Measurements from ENCODE around the gene ST7L. TPM values are rescaled to one million over a fixed set of nuclear protein-coding genes. Genes with fewer than 3 reads are reported as not detected.
A peak's percentile ranks its signal among the peaks of the same experiment; 100 is the strongest.

ST7L gene
- polyA plus RNA-seq, 6 donors from 2014 or later: 10.7 to 22.0 (median 13.5) TPM

- ATAC-seq (ENCODE audit: low read depth in 2 of 2) (no peak), DNase-seq (no peak)
- no peak overlapping the region for H3K4me3 Mint-ChIP-seq
- no peaks in the 10 kb centered on the region for H3K9me3 Mint-ChIP-seq
- H3K27me3 Mint-ChIP-seq: no peaks in the 10 kb centered on the region
- H3K4me1 Mint-ChIP-seq: peaks cover 0 to 4% (median 0%) of the 10 kb centered on the region in 3 donors
- H3K36me3 Mint-ChIP-seq: peaks cover 0 to 5% of the 10 kb centered on the region in 2 donors
- no peak overlapping the region for H3K27ac Mint-ChIP-seq
Observed at GRCh38 chr1:112554411-112554810, 64.5 kb downstream of the ST7L start.

DNA sequence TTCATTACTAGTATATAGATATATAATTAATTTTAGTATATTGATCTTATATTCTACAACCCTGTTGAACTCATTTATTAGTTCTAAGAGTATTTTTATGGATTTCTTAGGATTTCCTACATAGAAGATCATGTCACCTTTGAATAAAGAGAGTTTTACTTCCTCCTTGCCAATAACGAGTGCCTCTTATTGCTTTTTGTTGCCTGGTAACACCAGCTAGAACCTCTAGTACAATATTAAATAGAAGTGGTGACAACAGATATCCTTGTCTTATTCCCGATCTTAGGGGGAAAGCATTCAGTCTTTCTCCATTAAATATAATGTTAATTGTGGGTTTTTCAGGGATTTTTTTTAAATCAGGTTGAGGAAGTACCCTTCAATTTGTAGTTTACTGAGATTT is 69.4 kb downstream of the ST7L start:
- DNase-seq (no peak), ATAC-seq (ENCODE audit: low read depth in 2 of 2) (no peak)
- Mint-ChIP-seq H3K9me3 (no peaks in the 10 kb centered on the region), H3K27me3 (no peaks in the 10 kb centered on the region), H3K27ac (no peak overlapping the region), H3K4me3 (no peak overlapping the region), H3K4me1 (no peaks in the 10 kb centered on the region), H3K36me3 (peaks cover 0 to 5% of the 10 kb centered on the region in 2 donors)

GRCh38 chr1:112548547-112548946 is 70.4 kb downstream of the ST7L start:
- DNase-seq: no peak
- Mint-ChIP-seq H3K4me1 (no peaks in the 10 kb centered on the region), H3K27ac (no peak overlapping the region), H3K9me3 (no peaks in the 10 kb centered on the region), H3K27me3 (no peaks in the 10 kb centered on the region), H3K4me3 (no peak overlapping the region), H3K36me3 (peaks cover 0 to 5% of the 10 kb centered on the region in 2 donors)
- no peak for ATAC-seq (ENCODE audit: low read depth in 2 of 2)

DNA sequence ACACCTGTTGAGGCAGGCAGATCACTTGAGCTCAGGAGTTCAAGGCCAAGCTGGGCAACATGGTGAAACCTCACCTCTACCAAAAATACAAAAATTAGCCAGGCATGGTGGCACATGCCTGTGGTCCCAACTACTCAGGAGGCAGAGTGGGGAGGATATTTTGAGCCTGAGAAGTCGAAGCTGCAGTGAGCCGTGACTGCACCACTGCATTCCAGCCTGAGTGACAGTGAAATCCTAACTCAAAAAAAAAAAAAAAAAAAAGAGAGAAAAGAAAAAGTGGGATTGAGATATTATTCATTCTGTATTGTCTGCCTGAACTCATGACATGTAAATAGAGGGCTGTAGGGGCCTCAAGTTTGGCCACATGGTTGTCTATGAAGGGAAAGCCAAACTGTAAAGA is 72.9 kb downstream of the ST7L start:
- Mint-ChIP-seq H3K4me1 (no peaks in the 10 kb centered on the region), H3K27me3 (no peaks in the 10 kb centered on the region), H3K36me3 (peaks cover 0 to 5% of the 10 kb centered on the region in 2 donors), H3K27ac (no peak overlapping the region), H3K4me3 (no peak overlapping the region), H3K9me3 (no peaks in the 10 kb centered on the region)
- no peak for ATAC-seq (ENCODE audit: low read depth in 2 of 2)
- no peak for DNase-seq

- DNase-seq (no peak), ATAC-seq (ENCODE audit: low read depth in 2 of 2) (no peak)
- no peaks in the 10 kb centered on the region for H3K9me3 Mint-ChIP-seq
- peaks cover 0 to 5% of the 10 kb centered on the region in 2 donors for H3K36me3 Mint-ChIP-seq
- H3K4me3 Mint-ChIP-seq: no peak overlapping the region
- no peaks in the 10 kb centered on the region for H3K4me1 Mint-ChIP-seq
- H3K27me3 Mint-ChIP-seq: no peaks in the 10 kb centered on the region
- no peak overlapping the region for H3K27ac Mint-ChIP-seq
Observed at GRCh38 chr1:112544751-112545150, 74.2 kb downstream of the ST7L start.

DNA sequence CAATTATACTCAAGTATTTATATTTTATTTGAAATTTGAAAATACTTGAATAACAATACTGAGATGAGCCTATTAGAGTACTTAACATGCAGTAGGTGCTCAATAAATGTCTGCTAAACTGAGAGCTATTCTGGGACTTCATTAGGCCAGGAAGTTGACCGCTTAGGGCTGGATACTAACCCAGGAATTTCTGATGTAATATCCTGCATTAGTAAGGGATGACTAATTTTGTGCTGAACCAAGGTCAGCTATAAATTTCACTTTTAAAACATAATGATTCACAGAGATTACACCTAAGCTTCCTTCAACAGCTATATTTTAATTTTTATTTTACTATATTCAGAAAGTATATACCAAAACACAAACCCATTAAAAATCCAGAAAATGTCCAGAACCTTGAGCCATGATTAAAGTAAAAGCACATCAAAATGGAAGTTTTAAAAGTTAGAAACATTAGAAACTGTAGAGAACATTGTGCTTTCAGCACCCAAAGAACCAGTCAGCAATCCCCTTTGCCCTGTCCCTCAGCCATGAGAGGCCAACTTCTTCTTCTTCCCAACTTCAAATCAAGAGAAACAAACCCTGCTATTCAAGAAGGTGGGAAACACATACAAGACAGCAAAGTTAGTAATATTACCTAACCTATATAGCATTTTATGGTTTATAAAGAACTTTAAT is 74.8 kb downstream of the ST7L start:
- no peaks in the 10 kb centered on the region for H3K9me3 Mint-ChIP-seq
- no peak for ATAC-seq (ENCODE audit: low read depth in 2 of 2)
- H3K27ac Mint-ChIP-seq: no peak overlapping the region
- no peak overlapping the region for H3K4me3 Mint-ChIP-seq
- H3K27me3 Mint-ChIP-seq: no peaks in the 10 kb centered on the region
- peaks cover 0 to 5% of the 10 kb centered on the region in 2 donors for H3K36me3 Mint-ChIP-seq
- DNase-seq: no peak
- no peaks in the 10 kb centered on the region for H3K4me1 Mint-ChIP-seq

- DNase-seq: no peak
- peak overlapping the region in 1 of 6 donors; percentile 9 for H3K27ac Mint-ChIP-seq
- H3K4me3 Mint-ChIP-seq: no peak overlapping the region
- H3K9me3 Mint-ChIP-seq: no peaks in the 10 kb centered on the region
- ATAC-seq (ENCODE audit: low read depth in 2 of 2): no peak
- H3K27me3 Mint-ChIP-seq: no peaks in the 10 kb centered on the region
- H3K4me1 Mint-ChIP-seq: no peaks in the 10 kb centered on the region
- H3K36me3 Mint-ChIP-seq: peaks cover 0 to 5% of the 10 kb centered on the region in 2 donors
Observed at GRCh38 chr1:112542206-112542973, 76.6 kb downstream of the ST7L start.

DNA sequence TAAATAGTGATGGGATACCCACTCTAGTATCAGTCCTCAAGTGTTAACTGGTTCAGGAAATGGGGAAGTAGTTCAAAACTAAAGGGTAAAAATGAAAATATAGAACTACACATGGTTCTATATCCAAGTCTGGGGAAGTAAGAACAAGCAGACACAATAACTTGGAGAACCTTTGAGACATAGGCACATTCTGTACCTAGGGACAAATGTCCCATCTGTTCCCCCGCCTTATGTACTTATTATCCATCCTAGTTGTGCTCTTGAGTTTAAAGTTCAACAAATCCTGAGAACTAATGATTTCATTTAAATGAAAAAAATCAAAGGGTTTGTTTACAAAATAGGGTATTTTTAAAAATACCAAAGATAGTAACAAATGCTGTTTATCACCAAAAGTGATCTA is 77.6 kb downstream of the ST7L start:
- Mint-ChIP-seq H3K4me1 (no peaks in the 10 kb centered on the region), H3K9me3 (no peaks in the 10 kb centered on the region), H3K27ac (no peak overlapping the region), H3K27me3 (no peaks in the 10 kb centered on the region), H3K4me3 (no peak overlapping the region), H3K36me3 (peaks cover 0 to 5% of the 10 kb centered on the region in 2 donors)
- DNase-seq (no peak), ATAC-seq (ENCODE audit: low read depth in 2 of 2) (no peak)

- Mint-ChIP-seq H3K9me3 (no peaks in the 10 kb centered on the region), H3K27ac (no peak overlapping the region), H3K27me3 (no peaks in the 10 kb centered on the region), H3K36me3 (peaks cover 0 to 5% of the 10 kb centered on the region in 2 donors), H3K4me3 (no peak overlapping the region), H3K4me1 (no peaks in the 10 kb centered on the region)
- DNase-seq (no peak), ATAC-seq (ENCODE audit: low read depth in 2 of 2) (no peak)
Observed at GRCh38 chr1:112540226-112540794, 78.6 kb downstream of the ST7L start.

GRCh38 chr1:112538883-112539282 is 80.1 kb downstream of the ST7L start:
- ATAC-seq (ENCODE audit: low read depth in 2 of 2): no peak
- DNase-seq: no peak
- H3K27me3 Mint-ChIP-seq: no peaks in the 10 kb centered on the region
- peaks cover 5 to 7% of the 10 kb centered on the region in 2 donors for H3K36me3 Mint-ChIP-seq
- no peak overlapping the region for H3K4me3 Mint-ChIP-seq
- no peaks in the 10 kb centered on the region for H3K4me1 Mint-ChIP-seq
- no peaks in the 10 kb centered on the region for H3K9me3 Mint-ChIP-seq
- H3K27ac Mint-ChIP-seq: no peak overlapping the region

DNA sequence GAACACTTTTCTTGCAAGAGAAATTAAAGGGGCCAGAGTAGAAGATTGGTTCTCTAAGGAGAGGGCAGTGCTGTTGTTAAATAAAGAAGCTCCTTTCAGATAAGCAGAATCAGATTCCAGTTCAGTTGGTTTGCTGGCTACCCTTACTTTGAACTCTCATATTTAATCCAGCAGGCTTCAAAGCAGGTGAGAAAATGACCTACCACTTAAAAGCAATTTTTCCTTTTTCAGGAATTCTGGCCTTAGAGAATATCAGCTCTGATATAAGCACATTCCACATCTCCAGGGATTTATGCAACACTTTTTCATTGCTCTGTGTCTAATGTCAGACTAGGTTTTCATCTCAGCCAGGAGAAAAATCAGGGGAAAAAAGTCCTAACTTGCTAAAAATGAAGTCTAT is 81.5 kb downstream of the ST7L start:
- DNase-seq: no peak
- H3K4me3 Mint-ChIP-seq: no peak overlapping the region
- no peak for ATAC-seq (ENCODE audit: low read depth in 2 of 2)
- H3K27ac Mint-ChIP-seq: no peak overlapping the region
- H3K9me3 Mint-ChIP-seq: no peaks in the 10 kb centered on the region
- no peaks in the 10 kb centered on the region for H3K4me1 Mint-ChIP-seq
- no peaks in the 10 kb centered on the region for H3K27me3 Mint-ChIP-seq
- peaks cover 5 to 7% of the 10 kb centered on the region in 2 donors for H3K36me3 Mint-ChIP-seq

- Mint-ChIP-seq H3K4me3 (no peak overlapping the region), H3K27me3 (no peaks in the 10 kb centered on the region), H3K4me1 (no peaks in the 10 kb centered on the region), H3K9me3 (no peaks in the 10 kb centered on the region), H3K36me3 (peaks cover 5 to 7% of the 10 kb centered on the region in 2 donors), H3K27ac (no peak overlapping the region)
- no peak for ATAC-seq (ENCODE audit: low read depth in 2 of 2)
- no peak for DNase-seq
Observed at GRCh38 chr1:112536561-112536960, 82.4 kb downstream of the ST7L start.

- Mint-ChIP-seq H3K27ac (no peak overlapping the region), H3K36me3 (peaks cover 0 to 7% of the 10 kb centered on the region in 2 donors), H3K4me3 (no peak overlapping the region), H3K27me3 (no peaks in the 10 kb centered on the region), H3K4me1 (no peaks in the 10 kb centered on the region), H3K9me3 (no peaks in the 10 kb centered on the region)
- no peak for DNase-seq
- ATAC-seq (ENCODE audit: low read depth in 2 of 2): no peak
Observed at GRCh38 chr1:112533029-112533428, 85.9 kb downstream of the ST7L start.

DNA sequence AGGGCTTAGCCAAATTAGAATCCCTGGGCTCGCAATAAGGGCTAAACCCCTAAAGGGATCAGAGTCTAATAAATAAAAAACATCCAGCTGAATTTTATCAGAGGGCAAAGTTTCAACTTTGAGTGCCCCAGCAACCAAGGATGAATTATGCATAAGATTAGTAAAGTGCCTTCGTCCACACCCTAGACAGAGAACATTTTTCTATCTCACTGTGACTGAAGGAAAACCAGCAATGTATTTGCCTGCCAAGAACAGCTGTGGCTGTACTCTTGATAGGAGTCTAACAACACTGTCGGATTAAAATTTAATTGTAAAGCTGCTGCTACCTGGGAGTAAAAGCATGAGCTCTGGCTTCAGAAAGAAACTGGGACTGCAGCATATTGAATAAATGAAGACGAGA is 86.9 kb downstream of the ST7L start:
- Mint-ChIP-seq H3K4me1 (no peaks in the 10 kb centered on the region), H3K27me3 (no peaks in the 10 kb centered on the region), H3K4me3 (no peak overlapping the region), H3K27ac (no peak overlapping the region), H3K36me3 (peaks cover 4 to 7% of the 10 kb centered on the region in 2 donors), H3K9me3 (no peaks in the 10 kb centered on the region)
- DNase-seq (no peak), ATAC-seq (ENCODE audit: low read depth in 2 of 2) (no peak)
